HepG2 (cell line): Measurements from ENCODE around the gene TRAIP. TPM values are rescaled to one million over a fixed set of nuclear protein-coding genes. Genes with fewer than 3 reads are reported as not detected.

Source experiments
- ATAC-seq: fragments of 200-7000 bp; cut with Tn5 transposase; 3 replicates; pipeline ENCODE4 v1.9.1; 2020; ENCODE audit warnings: mild to moderate bottlenecking, moderate library complexity
- BruUV-seq: library from RNA; stranded (reverse); fragments of 400-500 nt; replicated peaks from 2 replicates; lab custom pipeline; 2021; lab: Mats Ljungman, UMichigan
- CTCF ChIA-PET: fragments of 300-600 bp; formaldehyde crosslinking; extraction: SDS; loops from one replicate; lab custom pipeline; 2021; ENCODE audit warnings: low total read pairs, inconsistent platforms, low intra/inter-chr PET ratio; lab: Yijun Ruan, JAX
- POLR2A ChIA-PET: fragments of 350-600 bp; sonication (Branson Sonifier 250); formaldehyde crosslinking; loops from one replicate; lab custom pipeline; 2020; ENCODE audit warnings: antibody characterized with exemption, inconsistent platforms; lab: Yijun Ruan, JAX
- DNase-seq: peaks from one replicate; pipeline ENCODE4 v3.0.0-alpha.2; 2015; ENCODE audit warnings: low spot score
- FAIRE-seq: peaks from 3 replicates; lab custom pipeline; 2011; peaks lifted over from hg19 to GRCh38; lab: Jason Lieb, UNC
- H2AFZ ChIP-seq: one replicate; pipeline ENCODE4 v1.6.1; 2011; ENCODE audit warnings: low read length, inconsistent platforms
- H3K27ac ChIP-seq: fragments of 300-600 bp; 3 replicates; pipeline ENCODE4 v1.8.0; 2011; ENCODE audit warnings: mixed run types, mild to moderate bottlenecking, mixed read lengths, low read length, inconsistent platforms; ENCODE audit not compliant: insufficient read depth; ENCODE audit errors: extremely low read length
- H3K27me3 ChIP-seq, 2 experiments: fragments of 200-600 bp in 1 of 2; 2 replicates in 1 of 2; 3 replicates in 1 of 2; pipeline versions ENCODE4 v1.6.0 to v1.8.0; 2011; ENCODE audit warnings: low read length in 2 of 2, mild to moderate bottlenecking in 2 of 2, moderate library complexity in 2 of 2, inconsistent platforms in 1 of 2; ENCODE audit not compliant: insufficient read depth in 2 of 2, control insufficient read depth in 1 of 2
- H3K36me3 ChIP-seq, 2 experiments: fragments of 200-600 bp in 1 of 2; replicated peaks in 1 of 2; 2 replicates in 1 of 2; 3 replicates in 1 of 2; pipeline versions ENCODE4 v1.5.1 to v1.8.0; 2011; ENCODE audit warnings: low read length in 2 of 2, inconsistent platforms in 1 of 2; ENCODE audit not compliant: insufficient read depth in 2 of 2, control insufficient read depth in 1 of 2
- H3K4me1 ChIP-seq: 2 replicates; pipeline ENCODE4 v1.5.1; 2012; ENCODE audit warnings: low read length, inconsistent platforms; ENCODE audit not compliant: insufficient read depth
- H3K4me2 ChIP-seq: 2 replicates; pipeline ENCODE4 v1.6.0; 2011; ENCODE audit warnings: low read depth, low read length, inconsistent platforms
- H3K4me3 ChIP-seq, 3 experiments: fragments of 200-600 bp in 1 of 3; sonication (generic), shearing (Covaris generic) in 1 of 3; replicated peaks in 1 of 3; 2 replicates each; pipeline ENCODE4 v1.5.1; 2011 to 2016; ENCODE audit warnings: low read length in 3 of 3, inconsistent platforms in 2 of 3, low read depth in 2 of 3, mild to moderate bottlenecking in 2 of 3, control low read depth in 1 of 3, mixed read lengths in 1 of 3; ENCODE audit not compliant: insufficient read depth in 1 of 3
- H3K79me2 ChIP-seq: one replicate; pipeline ENCODE4 v1.6.1; 2011; ENCODE audit warnings: low read length, inconsistent platforms; ENCODE audit not compliant: insufficient read depth
- H3K9ac ChIP-seq: 2 replicates; pipeline ENCODE4 v1.6.0; 2011; ENCODE audit warnings: mild to moderate bottlenecking, low read depth, low read length, inconsistent platforms; ENCODE audit not compliant: insufficient read depth
- H3K9me3 ChIP-seq: 2 replicates; pipeline ENCODE4 v1.5.1; 2012; ENCODE audit warnings: mild to moderate bottlenecking, low read length
- H4K20me1 ChIP-seq: 2 replicates; pipeline ENCODE4 v1.6.0; 2011; ENCODE audit warnings: inconsistent platforms, mild to moderate bottlenecking, low read length, moderate library complexity; ENCODE audit not compliant: insufficient read depth
- CBX1 ChIP-seq: IDR thresholded peaks from one replicate; pipeline ENCODE4 v1.6.1; 2016; ENCODE audit warnings: antibody characterized with exemption, low read depth
- CHD2 ChIP-seq: IDR thresholded peaks from 2 replicates; pipeline ENCODE4 v1.6.1; 2011; ENCODE audit warnings: low read depth, low read length, improper control_type of control experiment
- CREM ChIP-seq, 2 experiments: sonication (generic) in 1 of 2; formaldehyde crosslinking in 1 of 2; IDR thresholded peaks; 2 replicates each; pipeline versions ENCODE4 v1.4.0 to v1.6.1; 2016 to 2020; ENCODE audit warnings: antibody characterized with exemption in 1 of 2, mild to moderate bottlenecking in 1 of 2, missing genetic modification reagents in 1 of 2
- FOXK1 ChIP-seq: sonication (generic); formaldehyde crosslinking; IDR thresholded peaks from 2 replicates; pipeline ENCODE4 v1.4.0; 2020; ENCODE audit warnings: low read depth, missing genetic modification reagents, borderline replicate concordance
- RELA ChIP-seq: sonication (generic); formaldehyde crosslinking; IDR thresholded peaks from 2 replicates; pipeline ENCODE4 v1.4.0; 2020; ENCODE audit warnings: missing genetic modification reagents
- ZNF256 ChIP-seq: sonication (generic); formaldehyde crosslinking; conservative IDR thresholded peaks from 2 replicates; pipeline ENCODE4 v1.4.0; 2020; ENCODE audit warnings: missing genetic modification reagents
- WGBS: methylation state at CpG from one replicate; pipeline ENCODE4 v1.1.6; 2017; ENCODE audit warnings: low lambda C conversion rate; 5-methylcytosine and 5-hydroxymethylcytosine counted together
- in situ Hi-C: cut with HindIII; loops from 2 replicates; pipeline ENCODE4 v1.10.0; 2017; ENCODE audit warnings: low pct_unique_long_range_greater_than_20kb; ENCODE audit not compliant: extremely low pct_ligation_motif_present
- intact Hi-C: fragments of 100-400 bp; cut with micrococcal nuclease; formaldehyde crosslinking; loops from one replicate; pipeline ENCODE4 v1.10.0; 2022; ENCODE audit not compliant: unreplicated experiment
- polyA plus RNA-seq, 8 experiments: library from polyadenylated mRNA; depleted of rRNA in 3 of 8; stranded (reverse) in 7 of 8; unstranded in 1 of 8; fragments of >200 nt; fragmentation: Illumina TruSeq in 4 of 8; extraction: Trizol in 4 of 8; gene quantifications; 2 replicates each; pipeline versions ENCODE4 v1.2.1 to v1.2.3, GENCODE V29; 2011 to 2016; ENCODE audit warnings: low read depth in 4 of 8, missing spikeins in 1 of 8, mixed read lengths in 1 of 8; ENCODE audit not compliant: insufficient read depth in 1 of 8
- total RNA-seq, 5 experiments: library from RNA; depleted of rRNA; stranded (reverse); fragments of >200 nt; fragmentation: Illumina TruSeq; extraction: Trizol; gene quantifications; 2 replicates each; pipeline ENCODE4 v1.2.3, GENCODE V29; 2016; ENCODE audit warnings: low read depth in 1 of 5
- TF ChIP-seq, protein P1 (sequence below): sonication (generic); formaldehyde crosslinking; conservative IDR thresholded peaks from 2 replicates; pipeline ENCODE4 v1.8.0; 2022; ENCODE audit warnings: low read depth, missing genetic modification reagents
- TF ChIP-seq, protein P2 (sequence below): sonication (generic); formaldehyde crosslinking; IDR thresholded peaks from 2 replicates; pipeline ENCODE4 v1.5.0; 2020; ENCODE audit warnings: missing genetic modification reagents
- TF ChIP-seq, protein P3 (sequence below): sonication (generic); formaldehyde crosslinking; IDR thresholded peaks from 2 replicates; pipeline ENCODE4 v1.8.0; 2022; ENCODE audit warnings: missing genetic modification reagents, mild to moderate bottlenecking, inconsistent platforms, borderline replicate concordance

TRAIP gene
- total and polyA plus RNA-seq, 2 of the 13 experiments (the other 11 are each of a cell fraction or from before 2014, with no cell fraction given) = 13.9 to 23.9 TPM

DNA sequence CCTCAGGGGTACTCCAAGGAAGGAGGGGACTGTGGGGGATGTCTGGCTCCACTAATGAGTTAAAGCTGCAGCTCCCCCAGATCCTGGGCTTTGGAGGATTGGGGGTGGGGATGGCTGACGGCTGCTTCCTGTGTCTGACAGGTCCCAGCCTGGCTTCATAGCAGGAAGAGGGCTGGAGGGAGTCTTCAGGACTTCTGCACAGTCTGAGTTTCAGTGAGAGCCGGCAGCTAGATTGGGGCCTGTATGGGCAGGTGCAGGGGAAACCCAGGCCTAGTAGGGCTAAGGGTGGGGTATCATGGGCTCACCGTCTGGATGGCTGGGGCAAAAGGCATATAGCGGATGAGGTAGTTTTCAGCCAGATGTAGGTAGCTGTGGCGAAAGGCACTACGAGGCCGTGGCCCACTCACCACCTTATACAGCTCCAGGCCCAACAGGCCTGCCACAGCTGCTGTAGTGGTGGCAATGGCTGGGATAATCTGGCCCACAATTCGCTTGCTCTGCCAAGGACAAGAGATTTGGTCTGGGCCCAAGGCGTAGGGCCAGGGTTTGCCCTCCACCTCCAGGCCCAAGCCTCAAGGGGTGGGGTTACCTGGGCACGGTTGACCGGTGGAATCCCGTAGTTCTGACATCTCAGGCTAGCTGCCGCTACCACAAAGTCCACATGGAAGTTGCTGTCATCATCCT is 48.8 kb downstream of the TRAIP start:
- no peak for ATAC-seq
- CTCF ChIA-PET = no interaction called here
- Histone ChIP-seq H4K20me1 (no peaks in the 10 kb centered on the region), H3K79me2 (no peaks in the 10 kb centered on the region), H3K27me3 (peaks cover 0 to 12% of the 10 kb centered on the region in 2 experiments; a peak in 3 of 5 replicates), H3K4me1 (peaks cover 53% of the 10 kb centered on the region), H3K9ac (no peak overlapping the region), H3K27ac (no peak overlapping the region), H3K9me3 (no peaks in the 10 kb centered on the region), H3K36me3 (no peaks in the 10 kb centered on the region; a peak in 1 of 5 replicates), H2AFZ (no peak overlapping the region), H3K4me3 (no peak overlapping the region), H3K4me2 (no peak overlapping the region)
- FAIRE-seq = no peak
- BruUV-seq = no TSS peak
- in situ Hi-C loops = loop anchor here (5.0 to 10.0 kb wide), 2 partner anchors 35 to 97 kb away; partner anchors contain the start of gene MST1R
- no peak for DNase-seq
- intact Hi-C loops = no loop called here
- TF ChIP-seq, protein P1, sequence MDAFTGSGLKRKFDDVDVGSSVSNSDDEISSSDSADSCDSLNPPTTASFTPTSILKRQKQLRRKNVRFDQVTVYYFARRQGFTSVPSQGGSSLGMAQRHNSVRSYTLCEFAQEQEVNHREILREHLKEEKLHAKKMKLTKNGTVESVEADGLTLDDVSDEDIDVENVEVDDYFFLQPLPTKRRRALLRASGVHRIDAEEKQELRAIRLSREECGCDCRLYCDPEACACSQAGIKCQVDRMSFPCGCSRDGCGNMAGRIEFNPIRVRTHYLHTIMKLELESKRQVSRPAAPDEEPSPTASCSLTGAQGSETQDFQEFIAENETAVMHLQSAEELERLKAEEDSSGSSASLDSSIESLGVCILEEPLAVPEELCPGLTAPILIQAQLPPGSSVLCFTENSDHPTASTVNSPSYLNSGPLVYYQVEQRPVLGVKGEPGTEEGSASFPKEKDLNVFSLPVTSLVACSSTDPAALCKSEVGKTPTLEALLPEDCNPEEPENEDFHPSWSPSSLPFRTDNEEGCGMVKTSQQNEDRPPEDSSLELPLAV (CRISPR knock-in tag) = no peak
- TF ChIP-seq, protein P2, sequence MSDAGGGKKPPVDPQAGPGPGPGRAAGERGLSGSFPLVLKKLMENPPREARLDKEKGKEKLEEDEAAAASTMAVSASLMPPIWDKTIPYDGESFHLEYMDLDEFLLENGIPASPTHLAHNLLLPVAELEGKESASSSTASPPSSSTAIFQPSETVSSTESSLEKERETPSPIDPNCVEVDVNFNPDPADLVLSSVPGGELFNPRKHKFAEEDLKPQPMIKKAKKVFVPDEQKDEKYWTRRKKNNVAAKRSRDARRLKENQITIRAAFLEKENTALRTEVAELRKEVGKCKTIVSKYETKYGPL = no peak
- TF ChIP-seq FOXK1 (CRISPR knock-in tag) (no peak), CREM (IDR thresholded peaks at IDR 0.05) (no peak), CREM (CRISPR knock-in tag; IDR thresholded peaks at IDR 0.05) (no peak), CHD2 (no peak), RELA (CRISPR knock-in tag) (no peak), ZNF256 (CRISPR knock-in tag) (no peak), CBX1 (no peak)
- TF ChIP-seq, protein P3, sequence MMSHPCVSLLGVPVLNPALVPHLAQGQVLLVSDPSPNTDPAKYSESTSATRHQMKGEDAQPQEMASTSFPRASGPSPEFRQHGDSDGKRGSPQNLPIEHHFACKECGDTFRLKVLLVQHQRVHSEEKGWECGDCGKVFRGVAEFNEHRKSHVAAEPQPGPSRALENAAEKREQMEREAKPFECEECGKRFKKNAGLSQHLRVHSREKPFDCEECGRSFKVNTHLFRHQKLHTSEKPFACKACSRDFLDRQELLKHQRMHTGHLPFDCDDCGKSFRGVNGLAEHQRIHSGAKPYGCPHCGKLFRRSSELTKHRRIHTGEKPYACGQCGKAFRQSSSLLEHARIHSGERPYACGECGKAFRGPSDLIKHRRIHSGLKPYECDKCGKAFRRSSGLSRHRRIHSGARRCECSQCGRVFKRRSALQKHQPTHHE (CRISPR knock-in tag) = no peak
- POLR2A ChIA-PET = interaction anchor here (0.9 to 1.1 kb wide), 2 partner anchors 21 to 84 kb away, joined by 3 read pairs; partner anchors contain the start of genes GMPPB and IP6K1
- 76% methylated on average over 5 of the region's 13 CpGs for WGBS
